Transverse colon (tissue), 4 donors: Measurements from ENCODE around the gene RHEX. TPM values are rescaled to one million over a fixed set of nuclear protein-coding genes. Genes with fewer than 3 reads are reported as not detected.

Experiments
- DNase-seq: peaks from one replicate; pipeline ENCODE4 v3.0.0-alpha.2; 2019
- H3K27ac ChIP-seq, 4 donors: fragments of 200-600 bp; sonication (generic); 2 replicates each; pipeline ENCODE4 v1.5.1; 2016 to 2018; ENCODE audit warnings: inconsistent platforms in 4 of 4
- H3K27me3 ChIP-seq: fragments of 200-600 bp; sonication (generic); 2 replicates; pipeline ENCODE4 v1.5.1; 2017; ENCODE audit warnings: inconsistent platforms
- H3K36me3 ChIP-seq, 4 donors: fragments of 200-600 bp; sonication (generic); 2 replicates each; pipeline ENCODE4 v1.5.1; 2017 to 2019; ENCODE audit warnings: inconsistent platforms in 4 of 4
- H3K4me1 ChIP-seq, 4 donors: fragments of 200-600 bp; sonication (generic); 2 replicates each; pipeline ENCODE4 v1.5.1; 2017 to 2020; ENCODE audit warnings: inconsistent platforms in 4 of 4
- H3K4me3 ChIP-seq, 4 donors: fragments of 200-600 bp; sonication (generic); 1 replicate in 1 of 4; 2 replicates in 3 of 4; pipeline versions ENCODE4 v1.5.1 to v1.6.1; 2017 to 2019; ENCODE audit warnings: inconsistent platforms in 4 of 4
- H3K9me3 ChIP-seq, 2 donors: fragments of 200-600 bp; sonication (generic); 2 replicates each; pipeline ENCODE4 v1.5.1; 2017 to 2019; ENCODE audit warnings: inconsistent platforms in 2 of 2
- EP300 ChIP-seq: sonication (generic); formaldehyde crosslinking; IDR thresholded peaks from one replicate; pipeline ENCODE4 v1.6.1; 2017; ENCODE audit warnings: antibody characterized with exemption, low read depth
- POLR2A ChIP-seq: fragments of 450-650 bp; IDR thresholded peaks from one replicate; pipeline ENCODE4 v1.6.1; 2016; ENCODE audit warnings: antibody characterized with exemption, mild to moderate bottlenecking, moderate library complexity
- POLR2AphosphoS5 ChIP-seq, 3 donors: sonication (generic); formaldehyde crosslinking; IDR thresholded peaks; one replicate each; pipeline ENCODE4 v1.6.1; 2016; ENCODE audit warnings: antibody characterized with exemption in 3 of 3
- WGBS, 2 donors: methylation state at CpG; one replicate each; pipeline ENCODE4 v1.1.5; 2018; ENCODE audit warnings: low coverage in 1 of 2; 5-methylcytosine and 5-hydroxymethylcytosine counted together
- in situ Hi-C, 4 donors: fragments of 200-750 bp; cut with MboI; loops; one replicate each; pipeline versions ENCODE4 v1.15.0 to v1.15.1; 2017; ENCODE audit warnings: low sequenced_read_pairs in 3 of 4, low pct_ligation_motif_present in 1 of 4, low pct_unique_long_range_greater_than_20kb in 1 of 4
- intact Hi-C: fragments of 100-400 bp; cut with DNase I; formaldehyde crosslinking; loops from one replicate; pipeline ENCODE4 v1.15.1; 2023; ENCODE audit warnings: low total_unique reads
- total RNA-seq, 4 donors: library from RNA; depleted of rRNA; stranded (reverse); fragments of >200 nt; gene quantifications; one replicate each; pipeline ENCODE4 v1.1.0, GENCODE V29; 2016
- TF ChIP-seq, protein P1 (sequence below), 5 experiments: fragments of 200-600 bp in 3 of 5; fragments of 450-650 bp in 2 of 5; sonication (generic) in 3 of 5; IDR thresholded peaks; 1 replicate in 2 of 5; 2 replicates in 3 of 5; pipeline ENCODE4 v1.5.1; 2016 to 2017; ENCODE audit warnings: antibody characterized with exemption in 5 of 5, inconsistent platforms in 3 of 5, mild to moderate bottlenecking in 2 of 5, moderate library complexity in 1 of 5

RHEX gene
- total RNA-seq, 4 donors from 2014 or later: 0.96 to 4.8 TPM; not detected in 2

DNA sequence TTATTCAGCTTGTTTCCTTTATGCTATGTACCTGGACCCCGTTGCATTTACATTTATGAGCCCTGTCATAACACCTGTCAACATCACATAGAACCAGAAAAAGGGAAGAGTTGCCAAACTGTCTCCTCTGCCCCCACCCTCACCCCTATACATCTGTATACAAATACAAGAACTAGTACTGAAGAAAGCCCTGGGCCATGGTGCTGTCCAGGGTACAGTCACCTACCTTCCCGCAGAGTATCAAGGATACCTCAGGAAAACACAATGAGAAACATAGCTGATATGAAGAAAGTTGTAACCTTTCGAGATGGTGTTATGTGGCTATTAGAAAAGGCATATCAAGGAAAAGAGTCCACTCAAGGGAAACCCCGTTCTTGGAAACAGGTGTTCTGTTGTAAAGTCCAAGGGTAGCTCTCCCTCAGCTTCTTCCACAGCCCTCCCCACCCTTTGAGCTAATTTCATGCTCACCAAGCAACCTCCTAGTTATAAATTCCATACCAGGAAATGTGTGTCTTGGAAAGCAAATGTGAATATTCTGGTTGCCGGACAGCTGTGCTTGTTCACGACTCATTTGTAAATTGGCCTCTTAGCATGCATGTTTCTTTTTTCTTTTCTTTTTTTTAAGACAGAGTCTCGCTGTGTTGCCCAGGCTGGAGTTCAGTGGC lies 80.9 kb downstream of the RHEX start:
- Histone ChIP-seq H3K4me3 (no peak overlapping the region), H3K9me3 (no peaks in the 10 kb centered on the region), H3K36me3 (no peaks in the 10 kb centered on the region), H3K27ac (no peak overlapping the region), H3K4me1 (no peaks in the 10 kb centered on the region), H3K27me3 (no peaks in the 10 kb centered on the region)
- DNase-seq: no peak
- intact Hi-C loops: no loop called here
- in situ Hi-C loops: no loop called here
- TF ChIP-seq, protein P1, sequence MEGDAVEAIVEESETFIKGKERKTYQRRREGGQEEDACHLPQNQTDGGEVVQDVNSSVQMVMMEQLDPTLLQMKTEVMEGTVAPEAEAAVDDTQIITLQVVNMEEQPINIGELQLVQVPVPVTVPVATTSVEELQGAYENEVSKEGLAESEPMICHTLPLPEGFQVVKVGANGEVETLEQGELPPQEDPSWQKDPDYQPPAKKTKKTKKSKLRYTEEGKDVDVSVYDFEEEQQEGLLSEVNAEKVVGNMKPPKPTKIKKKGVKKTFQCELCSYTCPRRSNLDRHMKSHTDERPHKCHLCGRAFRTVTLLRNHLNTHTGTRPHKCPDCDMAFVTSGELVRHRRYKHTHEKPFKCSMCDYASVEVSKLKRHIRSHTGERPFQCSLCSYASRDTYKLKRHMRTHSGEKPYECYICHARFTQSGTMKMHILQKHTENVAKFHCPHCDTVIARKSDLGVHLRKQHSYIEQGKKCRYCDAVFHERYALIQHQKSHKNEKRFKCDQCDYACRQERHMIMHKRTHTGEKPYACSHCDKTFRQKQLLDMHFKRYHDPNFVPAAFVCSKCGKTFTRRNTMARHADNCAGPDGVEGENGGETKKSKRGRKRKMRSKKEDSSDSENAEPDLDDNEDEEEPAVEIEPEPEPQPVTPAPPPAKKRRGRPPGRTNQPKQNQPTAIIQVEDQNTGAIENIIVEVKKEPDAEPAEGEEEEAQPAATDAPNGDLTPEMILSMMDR (IDR thresholded peaks at IDR 0.05): no peak
- no peak for TF ChIP-seq POLR2AphosphoS5 (IDR thresholded peaks at IDR 0.05)
- TF ChIP-seq POLR2A: no peak
- TF ChIP-seq EP300: no peak
- 48 to 61% methylated on average over 6 to 7 of the region's 7 CpGs for WGBS, 2 donors

DNA sequence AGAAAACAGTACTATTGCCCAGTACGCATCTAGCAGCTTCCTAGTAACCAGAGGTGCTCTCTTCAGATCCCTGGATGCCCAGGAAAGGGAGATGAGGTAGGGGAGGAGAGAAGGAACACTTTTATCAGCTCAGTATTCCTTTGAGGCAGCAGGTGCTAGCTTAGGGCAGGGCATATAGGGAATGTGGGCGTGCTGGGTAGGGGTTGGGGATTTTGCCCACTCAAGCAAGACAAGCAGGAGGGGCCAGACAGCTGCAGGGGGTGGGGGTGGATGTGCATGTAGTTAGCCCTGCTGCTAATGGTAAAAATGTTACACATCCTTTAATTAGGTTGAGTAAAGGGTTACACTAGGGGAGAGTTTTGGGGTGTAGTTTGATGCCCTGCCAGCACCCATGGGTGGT lies 82.3 kb downstream of the RHEX start:
- H3K4me3 ChIP-seq: no peak overlapping the region
- 33 to 64% methylated on average over 1 to 2 of the region's 2 CpGs for WGBS, 2 donors
- H3K27me3 ChIP-seq: no peaks in the 10 kb centered on the region
- TF ChIP-seq, protein P1 (IDR thresholded peaks at IDR 0.05): no peak
- TF ChIP-seq POLR2AphosphoS5 (IDR thresholded peaks at IDR 0.05) (no peak), EP300 (no peak), POLR2A (no peak)
- H3K27ac ChIP-seq: no peak overlapping the region
- no peaks in the 10 kb centered on the region for H3K36me3 ChIP-seq
- in situ Hi-C loops: no loop called here
- DNase-seq: no peak
- no peaks in the 10 kb centered on the region for H3K4me1 ChIP-seq
- intact Hi-C loops: no loop called here
- no peaks in the 10 kb centered on the region for H3K9me3 ChIP-seq

DNA sequence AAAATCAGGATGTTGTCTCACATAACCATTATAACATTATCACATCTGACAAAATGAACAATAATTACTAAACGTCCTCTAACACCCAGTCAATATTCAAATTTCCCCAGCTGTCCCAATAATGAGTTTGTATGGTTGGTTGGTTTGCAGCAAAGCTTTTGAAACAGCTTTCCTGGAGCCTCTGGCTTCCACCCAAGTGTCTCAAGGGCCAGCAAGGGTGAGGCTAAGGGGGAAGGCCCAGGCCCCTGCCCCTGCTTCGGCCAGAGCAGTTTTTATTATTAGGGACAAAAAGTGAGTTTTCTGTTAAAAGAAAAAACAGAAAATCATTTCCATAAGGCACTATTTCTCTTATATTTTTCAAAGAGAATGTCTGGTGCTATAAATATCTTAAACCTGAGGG lies 83.3 kb downstream of the RHEX start:
- Histone ChIP-seq H3K36me3 (no peaks in the 10 kb centered on the region), H3K4me3 (no peak overlapping the region), H3K27ac (no peak overlapping the region), H3K4me1 (no peaks in the 10 kb centered on the region), H3K27me3 (no peaks in the 10 kb centered on the region), H3K9me3 (no peaks in the 10 kb centered on the region)
- no peak for DNase-seq
- TF ChIP-seq, protein P1 (IDR thresholded peaks at IDR 0.05): no peak
- intact Hi-C loops: no loop called here
- WGBS, 2 donors: 13 to 25% methylated on average over 2 of the region's 2 CpGs
- in situ Hi-C loops: no loop called here

DNA sequence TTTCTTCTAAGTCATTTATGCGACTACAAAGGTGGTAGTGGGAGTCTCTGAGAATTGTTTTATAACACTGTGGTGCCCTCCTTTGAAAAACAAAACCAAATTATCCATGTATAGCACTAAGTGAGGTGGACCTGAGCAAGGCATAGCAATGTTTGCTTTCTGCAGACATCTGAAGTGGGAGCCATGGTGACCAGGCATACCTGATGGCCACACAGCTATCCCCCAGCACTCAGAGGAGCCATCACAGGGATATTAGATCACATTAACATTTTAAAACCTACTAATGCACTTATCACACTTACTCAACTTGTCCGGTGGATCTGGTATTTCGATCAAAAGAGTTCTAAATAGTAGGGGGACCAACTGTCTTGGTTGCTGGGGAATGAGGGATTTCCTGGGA lies 89.0 kb downstream of the RHEX start:
- no peaks in the 10 kb centered on the region for H3K4me1 ChIP-seq
- no peak for DNase-seq
- in situ Hi-C loops: no loop called here
- no peak for TF ChIP-seq POLR2AphosphoS5 (IDR thresholded peaks at IDR 0.05)
- TF ChIP-seq, protein P1 (IDR thresholded peaks at IDR 0.05): no peak
- TF ChIP-seq POLR2A: no peak
- TF ChIP-seq EP300: no peak
- WGBS, 2 donors: 63 to 84% methylated on average over 1 to 3 of the region's 3 CpGs
- H3K27ac ChIP-seq: no peak overlapping the region
- no peak overlapping the region for H3K4me3 ChIP-seq
- intact Hi-C loops: no loop called here
- no peaks in the 10 kb centered on the region for H3K9me3 ChIP-seq
- no peaks in the 10 kb centered on the region for H3K36me3 ChIP-seq
- no peaks in the 10 kb centered on the region for H3K27me3 ChIP-seq
